Suprapubic skin (tissue), 4 donors: Measurements from ENCODE around the gene PTPRJ.

Source experiments
- EP300 ChIP-seq: sonication (generic); formaldehyde crosslinking; IDR thresholded peaks from one replicate; pipeline ENCODE4 v1.6.1; 2017; ENCODE audit warnings: antibody characterized with exemption
- POLR2A ChIP-seq, 2 donors: fragments of 450-650 bp; IDR thresholded peaks; one replicate each; pipeline ENCODE4 v1.6.1; 2017; ENCODE audit warnings: antibody characterized with exemption in 2 of 2, mild to moderate bottlenecking in 2 of 2, moderate library complexity in 2 of 2
- POLR2AphosphoS5 ChIP-seq, 3 donors: sonication (generic); formaldehyde crosslinking; IDR thresholded peaks; one replicate each; pipeline ENCODE4 v1.6.1; 2017; ENCODE audit warnings: antibody characterized with exemption in 3 of 3
- TF ChIP-seq, protein P1 (sequence below), 2 donors: fragments of 200-600 bp in 1 of 2; fragments of 450-650 bp in 1 of 2; sonication (generic) in 1 of 2; IDR thresholded peaks; one replicate each; pipeline ENCODE4 v1.5.1; 2016 to 2019; ENCODE audit warnings: antibody characterized with exemption in 2 of 2, mild to moderate bottlenecking in 1 of 2, moderate library complexity in 1 of 2

- TF ChIP-seq, protein P1, sequence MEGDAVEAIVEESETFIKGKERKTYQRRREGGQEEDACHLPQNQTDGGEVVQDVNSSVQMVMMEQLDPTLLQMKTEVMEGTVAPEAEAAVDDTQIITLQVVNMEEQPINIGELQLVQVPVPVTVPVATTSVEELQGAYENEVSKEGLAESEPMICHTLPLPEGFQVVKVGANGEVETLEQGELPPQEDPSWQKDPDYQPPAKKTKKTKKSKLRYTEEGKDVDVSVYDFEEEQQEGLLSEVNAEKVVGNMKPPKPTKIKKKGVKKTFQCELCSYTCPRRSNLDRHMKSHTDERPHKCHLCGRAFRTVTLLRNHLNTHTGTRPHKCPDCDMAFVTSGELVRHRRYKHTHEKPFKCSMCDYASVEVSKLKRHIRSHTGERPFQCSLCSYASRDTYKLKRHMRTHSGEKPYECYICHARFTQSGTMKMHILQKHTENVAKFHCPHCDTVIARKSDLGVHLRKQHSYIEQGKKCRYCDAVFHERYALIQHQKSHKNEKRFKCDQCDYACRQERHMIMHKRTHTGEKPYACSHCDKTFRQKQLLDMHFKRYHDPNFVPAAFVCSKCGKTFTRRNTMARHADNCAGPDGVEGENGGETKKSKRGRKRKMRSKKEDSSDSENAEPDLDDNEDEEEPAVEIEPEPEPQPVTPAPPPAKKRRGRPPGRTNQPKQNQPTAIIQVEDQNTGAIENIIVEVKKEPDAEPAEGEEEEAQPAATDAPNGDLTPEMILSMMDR (IDR thresholded peaks at IDR 0.05): no peak
- TF ChIP-seq POLR2A (IDR thresholded peaks at IDR 0.05) (no peak), POLR2AphosphoS5 (IDR thresholded peaks at IDR 0.05) (no peak), EP300 (no peak)
Measured at GRCh38 chr11:48105096-48105990, 125.0 kb downstream of the PTPRJ start.
